ENCODE measurements around the gene PTPRN2.

Gene PTPRN2

GRCh38 chr7:158546214-158546613 is 41.4 kb downstream of the PTPRN2 start:
- H3K4me3 ChIP-seq (ENCODE audit: low read depth, low read length), result no peak overlapping the region
- no peak for TF ChIP-seq CTCF (IDR thresholded peaks at IDR 0.05; ENCODE audit: borderline replicate concordance, insufficient read depth, low read depth, low read length)

DNA sequence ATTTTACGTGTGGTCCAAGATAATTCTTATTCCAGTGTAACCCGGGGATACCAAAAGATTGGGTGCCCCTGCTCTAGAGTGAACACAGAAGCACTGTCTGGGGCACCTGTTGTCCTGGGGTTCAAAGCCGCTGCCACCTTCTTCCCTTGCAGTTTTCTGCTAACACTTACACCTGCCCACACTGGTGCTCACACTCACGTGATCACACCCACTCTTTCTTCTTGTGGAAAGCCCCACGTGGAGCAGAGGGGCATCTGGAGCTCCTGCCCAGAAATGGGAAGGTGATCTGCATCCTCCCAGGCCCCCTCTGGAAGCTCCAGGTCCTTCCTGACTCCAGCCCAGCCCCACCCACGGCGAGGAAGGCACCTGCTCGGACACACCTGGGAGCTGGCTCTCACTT is 42.9 kb downstream of the PTPRN2 start:
- H3K4me3 ChIP-seq (ENCODE audit: low read depth, low read length), result no peak overlapping the region
- no peak for TF ChIP-seq CTCF (IDR thresholded peaks at IDR 0.05; ENCODE audit: borderline replicate concordance, insufficient read depth, low read depth, low read length)

- no peak overlapping the region for H3K4me3 ChIP-seq (ENCODE audit: low read depth, low read length)
- TF ChIP-seq CTCF (IDR thresholded peaks at IDR 0.05; ENCODE audit: borderline replicate concordance, insufficient read depth, low read depth, low read length), result no peak
These were observed 43.8 kb downstream of the PTPRN2 start for GRCh38 chr7:158543840-158544239.

- no peak for TF ChIP-seq CTCF (IDR thresholded peaks at IDR 0.05; ENCODE audit: borderline replicate concordance, insufficient read depth, low read depth, low read length)
- no peak overlapping the region for H3K4me3 ChIP-seq (ENCODE audit: low read depth, low read length)
These were observed 44.7 kb downstream of the PTPRN2 start for GRCh38 chr7:158542651-158543566.

DNA sequence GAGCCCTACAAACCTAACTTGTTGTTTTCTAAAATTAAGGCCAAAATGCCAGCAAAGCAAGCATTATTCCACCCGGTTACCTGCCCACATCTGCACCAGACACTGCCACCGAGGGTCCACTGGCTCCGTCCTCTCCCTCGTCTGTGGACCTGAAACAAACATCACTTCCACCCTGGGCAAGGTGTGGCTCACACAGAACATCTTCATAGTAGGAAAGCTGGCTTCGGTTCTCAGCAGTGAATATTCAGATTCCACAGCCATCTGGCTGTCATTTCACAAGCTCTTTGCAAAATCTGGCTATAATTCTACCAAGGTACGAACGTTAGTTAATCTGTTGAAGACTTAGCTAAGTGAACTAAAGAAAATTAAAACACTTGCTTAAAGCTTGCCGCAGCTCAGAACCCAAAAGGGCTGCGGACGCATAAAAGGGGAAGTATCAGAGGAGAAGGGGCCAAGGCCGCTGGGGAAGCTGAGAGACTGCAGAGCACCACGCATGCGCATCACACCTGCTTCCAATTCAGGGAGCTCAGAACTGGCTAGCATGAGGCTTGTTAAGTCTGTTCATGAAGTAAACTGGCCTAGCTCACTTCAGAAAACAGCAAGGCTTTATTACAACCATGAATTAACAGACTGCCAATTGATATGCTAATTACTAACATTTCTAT is 46.1 kb downstream of the PTPRN2 start:
- TF ChIP-seq CTCF (IDR thresholded peaks at IDR 0.05; ENCODE audit: borderline replicate concordance, insufficient read depth, low read depth, low read length), result no peak
- H3K4me3 ChIP-seq (ENCODE audit: low read depth, low read length), result no peak overlapping the region

- H3K4me3 ChIP-seq (ENCODE audit: low read depth, low read length), result no peak overlapping the region
- TF ChIP-seq CTCF (IDR thresholded peaks at IDR 0.05; ENCODE audit: borderline replicate concordance, insufficient read depth, low read depth, low read length), result no peak
These were observed 47.9 kb downstream of the PTPRN2 start for GRCh38 chr7:158539711-158540146.
